ENCODE results near the gene CLEC9A.

Gene CLEC9A

GRCh38 chr12:10069099-10069498 is 38.6 kb downstream of the CLEC9A start:
- TF ChIP-seq SIN3A (IDR thresholded peaks at IDR 0.05; ENCODE audit: borderline replicate concordance, insufficient read depth, low read length), result no peak
- TF ChIP-seq, protein P1, sequence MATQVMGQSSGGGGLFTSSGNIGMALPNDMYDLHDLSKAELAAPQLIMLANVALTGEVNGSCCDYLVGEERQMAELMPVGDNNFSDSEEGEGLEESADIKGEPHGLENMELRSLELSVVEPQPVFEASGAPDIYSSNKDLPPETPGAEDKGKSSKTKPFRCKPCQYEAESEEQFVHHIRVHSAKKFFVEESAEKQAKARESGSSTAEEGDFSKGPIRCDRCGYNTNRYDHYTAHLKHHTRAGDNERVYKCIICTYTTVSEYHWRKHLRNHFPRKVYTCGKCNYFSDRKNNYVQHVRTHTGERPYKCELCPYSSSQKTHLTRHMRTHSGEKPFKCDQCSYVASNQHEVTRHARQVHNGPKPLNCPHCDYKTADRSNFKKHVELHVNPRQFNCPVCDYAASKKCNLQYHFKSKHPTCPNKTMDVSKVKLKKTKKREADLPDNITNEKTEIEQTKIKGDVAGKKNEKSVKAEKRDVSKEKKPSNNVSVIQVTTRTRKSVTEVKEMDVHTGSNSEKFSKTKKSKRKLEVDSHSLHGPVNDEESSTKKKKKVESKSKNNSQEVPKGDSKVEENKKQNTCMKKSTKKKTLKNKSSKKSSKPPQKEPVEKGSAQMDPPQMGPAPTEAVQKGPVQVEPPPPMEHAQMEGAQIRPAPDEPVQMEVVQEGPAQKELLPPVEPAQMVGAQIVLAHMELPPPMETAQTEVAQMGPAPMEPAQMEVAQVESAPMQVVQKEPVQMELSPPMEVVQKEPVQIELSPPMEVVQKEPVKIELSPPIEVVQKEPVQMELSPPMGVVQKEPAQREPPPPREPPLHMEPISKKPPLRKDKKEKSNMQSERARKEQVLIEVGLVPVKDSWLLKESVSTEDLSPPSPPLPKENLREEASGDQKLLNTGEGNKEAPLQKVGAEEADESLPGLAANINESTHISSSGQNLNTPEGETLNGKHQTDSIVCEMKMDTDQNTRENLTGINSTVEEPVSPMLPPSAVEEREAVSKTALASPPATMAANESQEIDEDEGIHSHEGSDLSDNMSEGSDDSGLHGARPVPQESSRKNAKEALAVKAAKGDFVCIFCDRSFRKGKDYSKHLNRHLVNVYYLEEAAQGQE (IDR thresholded peaks at IDR 0.05; ENCODE audit: insufficient read depth in 1 of 2, low read depth in 2 of 2, low read length in 2 of 2), result no peak
- no peak for TF ChIP-seq TAF1 (IDR thresholded peaks at IDR 0.05; ENCODE audit: borderline replicate concordance, insufficient read depth, low read length)
- no peak for TF ChIP-seq POLR2AphosphoS5 (IDR thresholded peaks at IDR 0.05; ENCODE audit: low read depth, low read length)
- TF ChIP-seq FOXP2 (optimal IDR thresholded peaks at IDR 0.05; ENCODE audit: borderline replicate concordance, extremely low read depth, extremely low read length, insufficient read depth), result no peak

DNA sequence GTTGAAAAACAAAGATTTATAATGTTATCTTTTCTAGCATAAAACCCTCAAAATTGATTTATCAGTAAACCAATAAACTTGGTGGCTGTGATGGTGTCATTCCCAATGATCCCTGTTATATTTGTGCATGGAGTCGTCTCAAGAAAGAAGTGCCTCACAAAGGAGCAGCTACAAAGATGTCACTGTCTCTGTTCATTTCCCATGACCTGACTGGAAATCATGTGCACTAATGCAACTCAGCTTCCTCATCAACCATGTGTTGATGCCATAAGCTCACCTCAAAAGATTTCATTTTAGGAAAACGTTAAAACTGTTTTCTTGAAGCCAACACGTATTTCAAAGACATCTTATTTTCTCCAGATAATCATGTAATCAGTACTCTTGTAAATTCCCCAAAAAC is 39.5 kb downstream of the CLEC9A start:
- TF ChIP-seq POLR2AphosphoS5 (IDR thresholded peaks at IDR 0.05; ENCODE audit: low read depth, low read length) (no peak), SIN3A (IDR thresholded peaks at IDR 0.05; ENCODE audit: borderline replicate concordance, insufficient read depth, low read length) (no peak), TAF1 (IDR thresholded peaks at IDR 0.05; ENCODE audit: borderline replicate concordance, insufficient read depth, low read length) (no peak), FOXP2 (optimal IDR thresholded peaks at IDR 0.05; ENCODE audit: borderline replicate concordance, extremely low read depth, extremely low read length, insufficient read depth) (no peak)
- TF ChIP-seq, protein P1 (IDR thresholded peaks at IDR 0.05; ENCODE audit: insufficient read depth in 1 of 2, low read depth in 2 of 2, low read length in 2 of 2), result no peak

- TF ChIP-seq, protein P1 (IDR thresholded peaks at IDR 0.05; ENCODE audit: insufficient read depth in 1 of 2, low read depth in 2 of 2, low read length in 2 of 2), result no peak
- TF ChIP-seq POLR2AphosphoS5 (IDR thresholded peaks at IDR 0.05; ENCODE audit: low read depth, low read length) (no peak), TAF1 (IDR thresholded peaks at IDR 0.05; ENCODE audit: borderline replicate concordance, insufficient read depth, low read length) (no peak), FOXP2 (optimal IDR thresholded peaks at IDR 0.05; ENCODE audit: borderline replicate concordance, extremely low read depth, extremely low read length, insufficient read depth) (no peak)
These were observed 39.9 kb downstream of the CLEC9A start for GRCh38 chr12:10070380-10070779.

DNA sequence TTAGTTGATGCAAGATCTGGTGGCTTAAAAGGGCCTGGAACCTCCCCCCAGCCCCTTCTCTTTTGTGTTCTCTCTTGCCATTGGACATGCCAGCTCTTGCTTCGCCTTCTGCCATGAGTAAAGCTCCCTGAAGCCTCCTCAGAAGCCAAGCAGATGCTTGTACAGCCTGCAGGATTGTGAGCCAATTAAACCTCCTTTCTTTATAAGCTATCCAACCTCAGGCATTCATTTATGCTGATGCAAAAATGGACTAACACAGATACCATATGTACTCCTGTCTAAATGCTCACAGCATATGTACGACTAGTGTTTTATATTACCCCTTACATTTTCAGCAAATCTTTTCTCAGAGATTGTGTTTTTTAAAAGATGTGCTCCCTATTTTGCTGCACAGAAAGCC is 41.6 kb downstream of the CLEC9A start:
- TF ChIP-seq SIN3A (IDR thresholded peaks at IDR 0.05; ENCODE audit: borderline replicate concordance, insufficient read depth, low read length) (no peak), FOXP2 (optimal IDR thresholded peaks at IDR 0.05; ENCODE audit: borderline replicate concordance, extremely low read depth, extremely low read length, insufficient read depth) (no peak), POLR2AphosphoS5 (IDR thresholded peaks at IDR 0.05; ENCODE audit: low read depth, low read length) (no peak), TAF1 (IDR thresholded peaks at IDR 0.05; ENCODE audit: borderline replicate concordance, insufficient read depth, low read length) (no peak)
- TF ChIP-seq, protein P1 (IDR thresholded peaks at IDR 0.05; ENCODE audit: insufficient read depth in 1 of 2, low read depth in 2 of 2, low read length in 2 of 2), result no peak

DNA sequence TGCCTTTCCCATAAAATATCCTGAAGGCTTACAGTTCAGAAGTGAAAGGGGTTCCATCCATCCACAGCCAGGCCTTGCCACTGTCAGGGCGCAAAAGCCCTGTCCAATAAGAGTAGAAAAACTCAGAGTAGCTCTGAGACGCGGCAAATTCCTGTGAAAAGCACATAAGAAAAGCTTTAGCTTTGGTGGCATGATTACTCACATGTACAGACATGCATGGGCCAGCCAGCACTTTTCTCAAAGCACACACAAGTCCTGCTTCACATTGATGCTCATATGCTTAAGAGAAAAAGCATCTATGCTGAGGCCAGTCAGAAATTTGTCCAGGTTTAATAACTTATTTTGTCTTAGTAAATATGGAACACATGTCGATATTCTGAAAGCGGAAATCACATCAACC is 42.8 kb downstream of the CLEC9A start:
- no peak for TF ChIP-seq POLR2AphosphoS5 (IDR thresholded peaks at IDR 0.05; ENCODE audit: low read depth, low read length)
- TF ChIP-seq FOXP2 (optimal IDR thresholded peaks at IDR 0.05; ENCODE audit: borderline replicate concordance, extremely low read depth, extremely low read length, insufficient read depth), result no peak
- TF ChIP-seq, protein P1 (IDR thresholded peaks at IDR 0.05; ENCODE audit: insufficient read depth in 1 of 2, low read depth in 2 of 2, low read length in 2 of 2), result no peak
- TF ChIP-seq SIN3A (IDR thresholded peaks at IDR 0.05; ENCODE audit: borderline replicate concordance, insufficient read depth, low read length), result no peak
- no peak for TF ChIP-seq TAF1 (IDR thresholded peaks at IDR 0.05; ENCODE audit: borderline replicate concordance, insufficient read depth, low read length)

All from PFSK-1 (cell line).